Ovary (tissue), 3 donors: ENCODE data around the gene GRIK5.

Experiments used
- POLR2A ChIP-seq: fragments of 450-650 bp; IDR thresholded peaks from one replicate; pipeline ENCODE4 v1.6.1; 2017; ENCODE audit warnings: antibody characterized with exemption, mild to moderate bottlenecking, moderate library complexity
- TF ChIP-seq, protein P1 (sequence below), 3 donors: fragments of 450-650 bp in 2 of 3; fragments of 200-600 bp in 1 of 3; IDR thresholded peaks; one replicate each; pipeline versions ENCODE4 v1.5.1 to v1.8.0; 2016 to 2022; ENCODE audit warnings: antibody characterized with exemption in 3 of 3, mild to moderate bottlenecking in 1 of 3
- donor health status: DM: no; HTN: no; CAD: no.

- TF ChIP-seq POLR2A, result no peak
- TF ChIP-seq, protein P1, sequence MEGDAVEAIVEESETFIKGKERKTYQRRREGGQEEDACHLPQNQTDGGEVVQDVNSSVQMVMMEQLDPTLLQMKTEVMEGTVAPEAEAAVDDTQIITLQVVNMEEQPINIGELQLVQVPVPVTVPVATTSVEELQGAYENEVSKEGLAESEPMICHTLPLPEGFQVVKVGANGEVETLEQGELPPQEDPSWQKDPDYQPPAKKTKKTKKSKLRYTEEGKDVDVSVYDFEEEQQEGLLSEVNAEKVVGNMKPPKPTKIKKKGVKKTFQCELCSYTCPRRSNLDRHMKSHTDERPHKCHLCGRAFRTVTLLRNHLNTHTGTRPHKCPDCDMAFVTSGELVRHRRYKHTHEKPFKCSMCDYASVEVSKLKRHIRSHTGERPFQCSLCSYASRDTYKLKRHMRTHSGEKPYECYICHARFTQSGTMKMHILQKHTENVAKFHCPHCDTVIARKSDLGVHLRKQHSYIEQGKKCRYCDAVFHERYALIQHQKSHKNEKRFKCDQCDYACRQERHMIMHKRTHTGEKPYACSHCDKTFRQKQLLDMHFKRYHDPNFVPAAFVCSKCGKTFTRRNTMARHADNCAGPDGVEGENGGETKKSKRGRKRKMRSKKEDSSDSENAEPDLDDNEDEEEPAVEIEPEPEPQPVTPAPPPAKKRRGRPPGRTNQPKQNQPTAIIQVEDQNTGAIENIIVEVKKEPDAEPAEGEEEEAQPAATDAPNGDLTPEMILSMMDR (IDR thresholded peaks at IDR 0.05), result no peak
Observed at GRCh38 chr19:42045575-42045974, 24.4 kb downstream of the GRIK5 start.
